ENCODE data around the gene TSTD2.

TSTD2 gene

GRCh38 chr9:97638666-97639065, 5.5 kb upstream of the TSTD2 start:
- H3K9me3 Mint-ChIP-seq: no peaks in the 10 kb centered on the region
- TF ChIP-seq, protein P1, sequence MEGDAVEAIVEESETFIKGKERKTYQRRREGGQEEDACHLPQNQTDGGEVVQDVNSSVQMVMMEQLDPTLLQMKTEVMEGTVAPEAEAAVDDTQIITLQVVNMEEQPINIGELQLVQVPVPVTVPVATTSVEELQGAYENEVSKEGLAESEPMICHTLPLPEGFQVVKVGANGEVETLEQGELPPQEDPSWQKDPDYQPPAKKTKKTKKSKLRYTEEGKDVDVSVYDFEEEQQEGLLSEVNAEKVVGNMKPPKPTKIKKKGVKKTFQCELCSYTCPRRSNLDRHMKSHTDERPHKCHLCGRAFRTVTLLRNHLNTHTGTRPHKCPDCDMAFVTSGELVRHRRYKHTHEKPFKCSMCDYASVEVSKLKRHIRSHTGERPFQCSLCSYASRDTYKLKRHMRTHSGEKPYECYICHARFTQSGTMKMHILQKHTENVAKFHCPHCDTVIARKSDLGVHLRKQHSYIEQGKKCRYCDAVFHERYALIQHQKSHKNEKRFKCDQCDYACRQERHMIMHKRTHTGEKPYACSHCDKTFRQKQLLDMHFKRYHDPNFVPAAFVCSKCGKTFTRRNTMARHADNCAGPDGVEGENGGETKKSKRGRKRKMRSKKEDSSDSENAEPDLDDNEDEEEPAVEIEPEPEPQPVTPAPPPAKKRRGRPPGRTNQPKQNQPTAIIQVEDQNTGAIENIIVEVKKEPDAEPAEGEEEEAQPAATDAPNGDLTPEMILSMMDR (IDR thresholded peaks at IDR 0.05; ENCODE audit: unreplicated experiment in 3 of 3): no peak
- H3K27me3 Mint-ChIP-seq (ENCODE audit: low read depth): no peaks in the 10 kb centered on the region

DNA sequence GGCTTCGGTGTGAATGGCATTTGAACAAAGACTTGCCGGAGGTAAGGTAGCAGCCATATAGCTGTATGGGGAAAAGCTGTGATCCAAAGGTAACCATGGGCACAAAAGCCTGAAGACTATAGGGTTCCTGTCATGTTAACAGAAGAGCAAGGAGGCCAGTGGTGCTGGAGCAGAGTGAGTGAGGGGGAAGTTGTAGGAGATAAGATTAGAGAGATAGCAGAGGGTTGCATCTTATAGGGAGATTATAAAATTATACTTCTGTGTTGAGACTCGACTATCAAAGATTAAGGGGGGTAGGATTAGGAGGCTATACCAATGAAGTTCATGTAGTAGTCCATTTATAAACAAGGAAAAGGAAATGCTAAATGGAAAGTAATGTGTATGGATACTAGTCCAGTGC, 3.7 kb upstream of the TSTD2 start:
- TF ChIP-seq, protein P1 (IDR thresholded peaks at IDR 0.05; ENCODE audit: unreplicated experiment in 3 of 3): no peak
- Mint-ChIP-seq H3K27ac (peak overlapping the region in 1 of 3 experiments; percentile 2), H3K4me1 (peaks cover 51% of the 10 kb centered on the region), H3K9me3 (no peaks in the 10 kb centered on the region), H3K36me3 (ENCODE audit: low read depth) (peaks cover 5% of the 10 kb centered on the region), H3K4me3 (peak overlapping the region; percentile 2 to 73 (median 22)), H3K27me3 (ENCODE audit: low read depth) (no peaks in the 10 kb centered on the region)

More at GRCh38 chr9:97638666-97639065, 5.5 kb upstream of the TSTD2 start:
- Mint-ChIP-seq H3K36me3 (ENCODE audit: low read depth) (peaks cover 15% of the 10 kb centered on the region), H3K27ac (no peak overlapping the region), H3K4me1 (peaks cover 49% of the 10 kb centered on the region), H3K4me3 (no peak overlapping the region)

GRCh38 chr9:97635026-97635425, 1.9 kb upstream of the TSTD2 start:
- no peaks in the 10 kb centered on the region for H3K27me3 Mint-ChIP-seq (ENCODE audit: low read depth)
- no peaks in the 10 kb centered on the region for H3K36me3 Mint-ChIP-seq (ENCODE audit: low read depth)
- TF ChIP-seq, protein P1 (IDR thresholded peaks at IDR 0.05; ENCODE audit: unreplicated experiment in 3 of 3): no peak

GRCh38 chr9:97633859-97634490, 807 bp upstream of the TSTD2 start:
- peak overlapping the region; percentile 96 to 100 (median 99) for H3K27ac Mint-ChIP-seq
- H3K36me3 Mint-ChIP-seq (ENCODE audit: low read depth): no peaks in the 10 kb centered on the region
- no peaks in the 10 kb centered on the region for H3K27me3 Mint-ChIP-seq (ENCODE audit: low read depth)
- peak overlapping the region; percentile 92 to 95 (median 92) for H3K4me3 Mint-ChIP-seq
- H3K4me1 Mint-ChIP-seq: peaks cover 54% of the 10 kb centered on the region
- no peaks in the 10 kb centered on the region for H3K9me3 Mint-ChIP-seq
- TF ChIP-seq, protein P1 (IDR thresholded peaks at IDR 0.05; ENCODE audit: unreplicated experiment in 3 of 3): no peak

More at GRCh38 chr9:97635026-97635425, 1.9 kb upstream of the TSTD2 start:
- Mint-ChIP-seq H3K4me1 (peaks cover 50% of the 10 kb centered on the region), H3K9me3 (no peaks in the 10 kb centered on the region), H3K4me3 (peak overlapping the region; percentile 92 to 95 (median 92)), H3K27ac (peak overlapping the region; percentile 96 to 100 (median 99))

- Mint-ChIP-seq H3K27me3 (ENCODE audit: low read depth) (no peaks in the 10 kb centered on the region), H3K27ac (peak overlapping the region; percentile 96 to 100 (median 99)), H3K4me1 (peaks cover 46% of the 10 kb centered on the region), H3K36me3 (ENCODE audit: low read depth) (no peaks in the 10 kb centered on the region), H3K4me3 (peak overlapping the region; percentile 92 to 95 (median 92)), H3K9me3 (no peaks in the 10 kb centered on the region)
- TF ChIP-seq, protein P1 (IDR thresholded peaks at IDR 0.05; ENCODE audit: unreplicated experiment in 3 of 3): no peak
These were observed 752 bp downstream of the TSTD2 start for GRCh38 chr9:97632248-97632984.

Measured in nephron (organoid).